ENCODE measurements around the gene ATP5PF.
"Not testable (repeated sequence)": the region's sequence is repeated elsewhere in the genome, so short reads cannot be mapped to it uniquely, and the experiment has no call there.

The ATP5PF gene

DNA sequence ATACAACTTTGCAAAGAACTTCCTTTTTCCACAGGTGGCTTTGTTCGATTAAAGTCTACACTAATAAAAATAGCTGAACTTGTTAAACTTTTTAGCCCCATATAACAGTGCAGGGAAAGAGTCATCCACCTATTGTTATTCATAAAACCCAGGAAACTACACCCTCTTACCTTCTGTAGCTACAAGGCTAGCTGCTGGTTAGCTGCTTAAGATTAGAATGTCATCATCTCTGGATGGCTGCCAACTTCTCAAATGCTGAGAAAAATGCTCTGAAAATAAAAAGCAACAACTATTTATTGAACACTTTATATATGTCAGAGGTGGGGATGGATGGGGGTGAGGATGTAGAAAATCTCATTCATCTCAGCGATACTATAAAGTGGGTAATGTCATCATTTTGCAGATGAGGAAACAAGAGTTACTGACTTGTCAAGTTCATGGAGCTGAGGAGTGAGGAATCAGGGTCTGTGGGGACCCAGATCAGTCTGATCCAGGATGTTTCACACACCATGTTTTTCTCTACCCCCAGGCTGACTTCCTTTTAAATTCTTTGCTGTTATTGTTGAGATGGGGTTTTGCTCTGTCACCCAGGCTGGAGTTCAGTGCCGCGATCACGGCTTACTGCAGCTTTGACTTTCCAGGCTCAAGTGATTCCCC, 17.1 kb downstream of the ATP5PF start:
- H3K27ac ChIP-seq (ENCODE audit: low read length): no peak overlapping the region
- H3K9me3 ChIP-seq (ENCODE audit: control insufficient read depth in 1 of 2, low read length in 2 of 2): no peaks in the 10 kb centered on the region
- peaks cover 11 to 27% of the 10 kb centered on the region in 2 donors for H3K36me3 ChIP-seq (ENCODE audit: control insufficient read depth in 1 of 2, insufficient read depth in 2 of 2, low read length in 2 of 2)

DNA sequence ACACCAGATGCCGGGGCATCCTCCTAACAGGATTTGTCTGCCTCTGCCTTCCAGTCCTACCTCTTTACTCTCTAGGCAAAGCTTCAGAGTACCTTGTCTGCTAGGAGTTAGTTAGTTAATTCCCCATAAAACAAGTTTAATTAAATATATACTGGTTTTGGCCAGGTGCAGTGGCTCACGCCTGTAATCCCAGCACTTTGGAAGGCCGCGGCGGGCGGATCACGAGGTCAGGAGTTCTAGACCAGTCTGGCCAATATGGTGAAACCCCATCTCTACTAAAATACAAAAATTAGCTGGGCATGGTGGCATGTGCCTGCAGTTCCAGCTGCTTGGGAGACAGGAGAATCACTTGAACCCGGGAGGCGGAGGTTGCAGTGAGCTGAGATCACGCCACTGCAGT, 20.6 kb downstream of the ATP5PF start:
- H3K9me3 ChIP-seq (ENCODE audit: control insufficient read depth in 1 of 2, low read length in 2 of 2); H3K4me3 ChIP-seq (ENCODE audit: low read depth in 1 of 2, low read length in 2 of 2); H3K27me3 ChIP-seq (ENCODE audit: low read depth, low read length); H3K4me1 ChIP-seq (ENCODE audit: control insufficient read depth in 1 of 2, insufficient read depth in 2 of 2, low read length in 2 of 2); H3K27ac ChIP-seq (ENCODE audit: low read length): not testable (repeated sequence)
- H3K36me3 ChIP-seq (ENCODE audit: control insufficient read depth in 1 of 2, insufficient read depth in 2 of 2, low read length in 2 of 2): peaks cover 10 to 12% of the 10 kb centered on the region in 2 donors

More for the DNA sequence above, 17.1 kb downstream of the ATP5PF start:
- Histone ChIP-seq H3K27me3 (ENCODE audit: low read depth, low read length) (no peaks in the 10 kb centered on the region), H3K4me3 (ENCODE audit: low read depth in 1 of 2, low read length in 2 of 2) (no peak overlapping the region), H3K4me1 (ENCODE audit: control insufficient read depth in 1 of 2, insufficient read depth in 2 of 2, low read length in 2 of 2) (peaks cover 0 to 5% of the 10 kb centered on the region in 2 donors)

- Histone ChIP-seq H3K9me3 (ENCODE audit: control insufficient read depth in 1 of 2, low read length in 2 of 2) (no peaks in the 10 kb centered on the region), H3K4me1 (ENCODE audit: control insufficient read depth in 1 of 2, insufficient read depth in 2 of 2, low read length in 2 of 2) (no peaks in the 10 kb centered on the region), H3K27ac (ENCODE audit: low read length) (no peak overlapping the region), H3K36me3 (ENCODE audit: control insufficient read depth in 1 of 2, insufficient read depth in 2 of 2, low read length in 2 of 2) (peaks cover 5 to 17% of the 10 kb centered on the region in 2 donors), H3K27me3 (ENCODE audit: low read depth, low read length) (no peaks in the 10 kb centered on the region), H3K4me3 (ENCODE audit: low read depth in 1 of 2, low read length in 2 of 2) (no peak overlapping the region)
Measured at GRCh38 chr21:25710550-25710949, 24.2 kb downstream of the ATP5PF start.

GRCh38 chr21:25709684-25710265, 24.9 kb downstream of the ATP5PF start:
- no peaks in the 10 kb centered on the region for H3K9me3 ChIP-seq (ENCODE audit: control insufficient read depth in 1 of 2, low read length in 2 of 2)
- peaks cover 5 to 9% of the 10 kb centered on the region in 2 donors for H3K36me3 ChIP-seq (ENCODE audit: control insufficient read depth in 1 of 2, insufficient read depth in 2 of 2, low read length in 2 of 2)
- H3K27ac ChIP-seq (ENCODE audit: low read length): no peak overlapping the region
- H3K27me3 ChIP-seq (ENCODE audit: low read depth, low read length): no peaks in the 10 kb centered on the region
- no peak overlapping the region for H3K4me3 ChIP-seq (ENCODE audit: low read depth in 1 of 2, low read length in 2 of 2)
- H3K4me1 ChIP-seq (ENCODE audit: control insufficient read depth in 1 of 2, insufficient read depth in 2 of 2, low read length in 2 of 2): no peaks in the 10 kb centered on the region

- H3K4me1 ChIP-seq (ENCODE audit: control insufficient read depth in 1 of 2, insufficient read depth in 2 of 2, low read length in 2 of 2): no peaks in the 10 kb centered on the region
- no peak overlapping the region for H3K4me3 ChIP-seq (ENCODE audit: low read depth in 1 of 2, low read length in 2 of 2)
- no peak overlapping the region for H3K27ac ChIP-seq (ENCODE audit: low read length)
- no peaks in the 10 kb centered on the region for H3K9me3 ChIP-seq (ENCODE audit: control insufficient read depth in 1 of 2, low read length in 2 of 2)
- H3K27me3 ChIP-seq (ENCODE audit: low read depth, low read length): no peaks in the 10 kb centered on the region
- peaks cover 5% of the 10 kb centered on the region in 2 donors for H3K36me3 ChIP-seq (ENCODE audit: control insufficient read depth in 1 of 2, insufficient read depth in 2 of 2, low read length in 2 of 2)
Measured at GRCh38 chr21:25708467-25709065, 26.1 kb downstream of the ATP5PF start.

DNA sequence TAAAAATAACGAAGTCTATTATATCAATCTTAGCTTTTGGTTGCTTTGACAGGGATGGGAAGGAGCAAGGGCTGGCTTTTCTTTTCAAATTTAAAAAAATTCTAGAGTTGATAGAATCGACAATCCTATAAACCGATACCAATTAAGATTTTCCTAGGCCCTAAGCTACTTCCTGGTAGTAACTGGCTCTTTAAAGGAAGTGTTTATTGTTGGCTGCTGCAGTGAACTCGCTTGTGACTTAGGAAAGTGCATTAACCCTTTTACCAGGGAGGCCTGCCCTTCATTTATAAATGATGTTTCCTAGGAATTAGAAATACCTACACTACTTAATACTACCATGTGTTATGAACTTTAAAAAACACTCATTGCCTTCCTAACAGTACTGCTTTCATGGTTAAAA, 33.2 kb downstream of the ATP5PF start:
- Histone ChIP-seq H3K27me3 (ENCODE audit: low read depth, low read length) (no peaks in the 10 kb centered on the region), H3K4me1 (ENCODE audit: control insufficient read depth in 1 of 2, insufficient read depth in 2 of 2, low read length in 2 of 2) (no peaks in the 10 kb centered on the region), H3K27ac (ENCODE audit: low read length) (no peak overlapping the region), H3K4me3 (ENCODE audit: low read depth in 1 of 2, low read length in 2 of 2) (no peak overlapping the region), H3K9me3 (ENCODE audit: control insufficient read depth in 1 of 2, low read length in 2 of 2) (no peaks in the 10 kb centered on the region), H3K36me3 (ENCODE audit: control insufficient read depth in 1 of 2, insufficient read depth in 2 of 2, low read length in 2 of 2) (peaks cover 0 to 13% of the 10 kb centered on the region in 2 donors)

- Histone ChIP-seq H3K4me1 (ENCODE audit: control insufficient read depth in 1 of 2, insufficient read depth in 2 of 2, low read length in 2 of 2) (no peaks in the 10 kb centered on the region), H3K4me3 (ENCODE audit: low read depth in 1 of 2, low read length in 2 of 2) (no peak overlapping the region), H3K9me3 (ENCODE audit: control insufficient read depth in 1 of 2, low read length in 2 of 2) (no peaks in the 10 kb centered on the region), H3K27me3 (ENCODE audit: low read depth, low read length) (no peaks in the 10 kb centered on the region), H3K36me3 (ENCODE audit: control insufficient read depth in 1 of 2, insufficient read depth in 2 of 2, low read length in 2 of 2) (peaks cover 0 to 9% of the 10 kb centered on the region in 2 donors), H3K27ac (ENCODE audit: low read length) (no peak overlapping the region)
Measured at GRCh38 chr21:25700741-25701140, 34.0 kb downstream of the ATP5PF start.

DNA sequence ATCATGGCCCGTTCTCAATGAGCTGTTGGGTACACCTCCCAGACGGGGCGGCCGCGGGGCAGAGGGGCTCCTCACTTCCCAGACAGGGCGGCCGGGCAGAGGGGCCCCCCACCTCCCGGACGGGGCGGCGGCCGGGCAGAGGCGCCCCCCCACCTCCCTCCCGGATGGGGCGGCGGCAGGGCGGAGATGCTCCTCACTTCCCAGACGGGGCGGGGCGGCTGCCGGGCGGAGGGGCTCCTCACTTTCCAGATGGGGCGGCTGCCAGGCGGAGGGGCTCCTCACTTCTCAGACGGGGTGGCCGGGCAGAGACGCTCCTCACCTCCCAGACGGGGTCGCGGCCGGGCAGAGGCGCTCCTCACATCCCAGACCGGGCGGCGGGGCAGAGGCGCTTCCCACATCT, 39.2 kb downstream of the ATP5PF start:
- H3K4me3 ChIP-seq (ENCODE audit: low read depth in 1 of 2, low read length in 2 of 2); H3K27me3 ChIP-seq (ENCODE audit: low read depth, low read length); H3K27ac ChIP-seq (ENCODE audit: low read length); H3K9me3 ChIP-seq (ENCODE audit: control insufficient read depth in 1 of 2, low read length in 2 of 2); H3K4me1 ChIP-seq (ENCODE audit: control insufficient read depth in 1 of 2, insufficient read depth in 2 of 2, low read length in 2 of 2): not testable (repeated sequence)
- peaks cover 4 to 14% of the 10 kb centered on the region in 2 donors for H3K36me3 ChIP-seq (ENCODE audit: control insufficient read depth in 1 of 2, insufficient read depth in 2 of 2, low read length in 2 of 2)

- no peaks in the 10 kb centered on the region for H3K27me3 ChIP-seq (ENCODE audit: low read depth, low read length)
- peaks cover 4 to 6% of the 10 kb centered on the region in 2 donors for H3K36me3 ChIP-seq (ENCODE audit: control insufficient read depth in 1 of 2, insufficient read depth in 2 of 2, low read length in 2 of 2)
- no peak overlapping the region for H3K27ac ChIP-seq (ENCODE audit: low read length)
- H3K4me3 ChIP-seq (ENCODE audit: low read depth in 1 of 2, low read length in 2 of 2): no peak overlapping the region
- H3K4me1 ChIP-seq (ENCODE audit: control insufficient read depth in 1 of 2, insufficient read depth in 2 of 2, low read length in 2 of 2): no peaks in the 10 kb centered on the region
- H3K9me3 ChIP-seq (ENCODE audit: control insufficient read depth in 1 of 2, low read length in 2 of 2): no peaks in the 10 kb centered on the region
Measured at GRCh38 chr21:25691976-25692375, 42.7 kb downstream of the ATP5PF start.

DNA sequence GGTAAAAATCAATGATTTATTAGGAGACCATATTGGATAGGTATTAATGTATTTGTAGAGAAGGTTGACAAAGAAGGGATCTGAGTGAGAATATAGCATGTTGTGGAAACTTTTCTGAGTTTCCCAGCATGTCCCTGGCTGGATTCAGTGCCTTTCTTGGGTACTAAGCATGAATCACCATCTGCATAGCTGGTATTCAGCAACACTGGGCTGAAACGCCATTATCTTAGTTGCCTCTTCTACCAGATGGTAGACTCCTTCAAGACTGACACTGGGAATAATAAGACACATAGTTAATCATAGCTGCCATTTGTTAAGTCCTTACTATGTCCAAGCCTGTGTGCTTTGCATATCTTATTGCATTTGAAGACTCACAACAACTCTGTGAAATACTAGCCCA, 45.5 kb downstream of the ATP5PF start:
- Histone ChIP-seq H3K36me3 (ENCODE audit: control insufficient read depth in 1 of 2, insufficient read depth in 2 of 2, low read length in 2 of 2) (peaks cover 4 to 5% of the 10 kb centered on the region in 2 donors), H3K27ac (ENCODE audit: low read length) (no peak overlapping the region), H3K27me3 (ENCODE audit: low read depth, low read length) (no peaks in the 10 kb centered on the region), H3K9me3 (ENCODE audit: control insufficient read depth in 1 of 2, low read length in 2 of 2) (no peaks in the 10 kb centered on the region), H3K4me3 (ENCODE audit: low read depth in 1 of 2, low read length in 2 of 2) (no peak overlapping the region), H3K4me1 (ENCODE audit: control insufficient read depth in 1 of 2, insufficient read depth in 2 of 2, low read length in 2 of 2) (no peaks in the 10 kb centered on the region)

- H3K4me3 ChIP-seq (ENCODE audit: low read depth in 1 of 2, low read length in 2 of 2): no peak overlapping the region
- H3K36me3 ChIP-seq (ENCODE audit: control insufficient read depth in 1 of 2, insufficient read depth in 2 of 2, low read length in 2 of 2): no peaks in the 10 kb centered on the region
- H3K9me3 ChIP-seq (ENCODE audit: control insufficient read depth in 1 of 2, low read length in 2 of 2): no peaks in the 10 kb centered on the region
- H3K4me1 ChIP-seq (ENCODE audit: control insufficient read depth in 1 of 2, insufficient read depth in 2 of 2, low read length in 2 of 2): no peaks in the 10 kb centered on the region
- no peak overlapping the region for H3K27ac ChIP-seq (ENCODE audit: low read length)
- H3K27me3 ChIP-seq (ENCODE audit: low read depth, low read length): no peaks in the 10 kb centered on the region
Measured at GRCh38 chr21:25688275-25689155, 46.2 kb downstream of the ATP5PF start.

All from muscle layer of duodenum (tissue), 2 donors.